GM19372 (cell line): Measurements from ENCODE around the gene FZD2.

ENCODE experiments used
- ATAC-seq: cut with Tn5 transposase; IDR thresholded peaks from one replicate; pipeline ENCODE4 v1.9.1; 2021; ENCODE audit warnings: mild to moderate bottlenecking, low read depth, moderate library complexity; ENCODE audit not compliant: unreplicated experiment

FZD2 gene

GRCh38 chr17:44604768-44605485, 47.6 kb downstream of the FZD2 start:
- ATAC-seq, result no peak

DNA sequence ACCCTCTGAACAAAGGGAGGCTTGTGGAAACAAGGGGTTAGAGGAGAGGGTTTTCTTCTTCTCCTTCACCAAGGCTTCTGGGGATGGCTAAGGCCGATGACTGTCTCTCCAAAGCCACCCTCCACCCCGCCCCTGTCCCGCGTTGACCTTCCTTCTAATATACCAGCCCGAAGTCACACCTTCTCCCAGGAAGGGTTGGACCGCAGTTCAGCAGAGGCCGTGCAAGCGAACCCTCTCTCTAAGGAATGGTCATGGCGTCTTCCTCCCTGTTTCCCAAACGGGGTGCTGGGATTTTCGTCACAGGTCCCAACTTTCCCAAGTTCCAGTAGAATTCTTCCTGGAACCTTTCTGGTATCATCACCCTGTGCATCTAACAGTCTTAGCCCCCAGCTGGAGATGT, 49.4 kb downstream of the FZD2 start:
- no peak for ATAC-seq

- ATAC-seq, result no peak
These were observed 50.8 kb downstream of the FZD2 start for GRCh38 chr17:44607836-44608690.

DNA sequence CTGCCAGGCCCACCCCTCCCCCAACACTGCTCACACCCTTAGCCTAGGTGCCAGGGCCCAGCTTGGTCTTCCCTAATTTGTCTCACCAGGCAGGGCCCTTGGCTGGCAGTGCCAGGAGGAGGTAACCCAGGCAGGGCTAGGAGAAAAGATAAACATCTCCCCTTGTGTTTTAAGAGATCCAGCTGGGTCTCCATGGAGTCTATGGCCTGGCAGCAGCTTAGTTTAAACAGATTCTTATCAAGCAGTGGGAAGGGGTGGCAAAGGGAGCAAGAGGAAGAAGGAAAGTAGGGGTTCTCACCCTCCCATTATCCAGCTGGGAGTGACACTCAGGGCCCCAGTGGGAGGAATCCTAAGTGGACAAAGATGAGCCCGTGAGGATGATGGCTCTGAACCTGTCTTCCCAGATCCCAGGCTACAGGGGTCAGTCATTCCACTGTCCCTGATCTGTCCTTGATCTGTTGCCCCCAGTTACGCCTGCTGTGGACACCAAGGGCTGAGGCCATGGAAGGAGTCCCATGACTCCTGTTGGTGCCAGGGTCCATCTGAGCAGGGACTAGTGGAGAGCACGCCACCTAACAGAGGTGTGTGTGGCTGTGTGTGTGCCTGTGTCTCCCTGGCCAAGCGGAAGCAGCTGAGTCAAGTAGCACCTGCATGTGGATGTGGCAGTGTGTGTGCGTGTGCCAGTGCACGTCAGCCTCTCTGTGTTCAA, 51.6 kb downstream of the FZD2 start:
- no peak for ATAC-seq

DNA sequence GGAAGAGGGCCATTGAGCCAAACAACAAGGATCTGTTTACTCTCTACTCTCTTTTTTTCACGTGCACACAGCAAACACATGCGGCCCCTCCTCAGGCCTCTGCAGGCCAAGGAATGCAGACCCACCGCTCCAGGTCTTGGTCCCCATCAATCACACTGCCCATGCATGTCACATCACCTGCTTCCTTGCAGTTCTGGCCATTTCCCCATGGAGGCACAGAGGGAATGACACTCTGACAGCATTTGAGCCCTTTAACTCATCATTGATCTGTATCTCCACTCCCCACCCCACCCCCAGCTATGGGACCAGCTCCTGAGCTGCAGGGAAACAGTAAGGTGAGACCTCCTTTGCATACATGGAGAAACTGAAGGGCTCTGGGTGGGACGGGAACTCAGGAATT, 53.0 kb downstream of the FZD2 start:
- ATAC-seq, result no peak
